Progenitor cell of endocrine pancreas (in vitro differentiated cells): ENCODE results near the gene VMP1. TPM values are rescaled to one million over a fixed set of nuclear protein-coding genes. Genes with fewer than 3 reads are reported as not detected.

Experiments
- DNase-seq: peaks from one replicate; pipeline ENCODE4 v3.0.0; 2021; ENCODE audit warnings: low spot score; ENCODE audit not compliant: unreplicated experiment
- H3K27ac Mint-ChIP-seq: 2 replicates; pipeline ENCODE4 v1.8.0; 2021; ENCODE audit warnings: mild to moderate bottlenecking, moderate library complexity, mixed read lengths
- H3K27me3 Mint-ChIP-seq: 2 replicates; pipeline ENCODE4 v1.8.0; 2021; ENCODE audit warnings: mixed read lengths
- H3K36me3 Mint-ChIP-seq: 2 replicates; pipeline ENCODE4 v1.8.0; 2022; ENCODE audit warnings: mixed read lengths; ENCODE audit not compliant: insufficient read depth
- H3K4me1 Mint-ChIP-seq: 2 replicates; pipeline ENCODE4 v1.8.0; 2021; ENCODE audit warnings: low read depth, mixed read lengths
- H3K4me3 Mint-ChIP-seq: 2 replicates; pipeline ENCODE4 v1.8.0; 2021; ENCODE audit warnings: low read depth, mild to moderate bottlenecking, moderate library complexity, mixed read lengths
- H3K9me3 Mint-ChIP-seq: 2 replicates; pipeline ENCODE4 v1.8.0; 2021; ENCODE audit warnings: low read depth, mixed read lengths
- long read RNA-seq: library from polyadenylated mRNA; unstranded; transcript quantifications from one replicate; pipeline ENCODE4 v2.0.0, GENCODE V29; 2020
- total RNA-seq: library from RNA; stranded (reverse); gene quantifications from 2 replicates; pipeline ENCODE4 v1.2.1, GENCODE V29; 2021
- TF ChIP-seq, protein P1 (sequence below): fragments of 200-600 bp; sonication (generic); IDR thresholded peaks from one replicate; pipeline ENCODE4 v1.5.0; 2021; ENCODE audit warnings: antibody characterized with exemption, mild to moderate bottlenecking; ENCODE audit not compliant: unreplicated experiment

VMP1 gene
- 162 and 177 TPM in 2 replicates for total RNA-seq
- long read RNA-seq, full-length matches to known transcripts: 417 of 482 reads
- long read RNA-seq, partial matches to known transcripts: 15 of 482 reads
- long read RNA-seq, other reads (novel, unspliced or antisense): 50 of 482 reads

DNA sequence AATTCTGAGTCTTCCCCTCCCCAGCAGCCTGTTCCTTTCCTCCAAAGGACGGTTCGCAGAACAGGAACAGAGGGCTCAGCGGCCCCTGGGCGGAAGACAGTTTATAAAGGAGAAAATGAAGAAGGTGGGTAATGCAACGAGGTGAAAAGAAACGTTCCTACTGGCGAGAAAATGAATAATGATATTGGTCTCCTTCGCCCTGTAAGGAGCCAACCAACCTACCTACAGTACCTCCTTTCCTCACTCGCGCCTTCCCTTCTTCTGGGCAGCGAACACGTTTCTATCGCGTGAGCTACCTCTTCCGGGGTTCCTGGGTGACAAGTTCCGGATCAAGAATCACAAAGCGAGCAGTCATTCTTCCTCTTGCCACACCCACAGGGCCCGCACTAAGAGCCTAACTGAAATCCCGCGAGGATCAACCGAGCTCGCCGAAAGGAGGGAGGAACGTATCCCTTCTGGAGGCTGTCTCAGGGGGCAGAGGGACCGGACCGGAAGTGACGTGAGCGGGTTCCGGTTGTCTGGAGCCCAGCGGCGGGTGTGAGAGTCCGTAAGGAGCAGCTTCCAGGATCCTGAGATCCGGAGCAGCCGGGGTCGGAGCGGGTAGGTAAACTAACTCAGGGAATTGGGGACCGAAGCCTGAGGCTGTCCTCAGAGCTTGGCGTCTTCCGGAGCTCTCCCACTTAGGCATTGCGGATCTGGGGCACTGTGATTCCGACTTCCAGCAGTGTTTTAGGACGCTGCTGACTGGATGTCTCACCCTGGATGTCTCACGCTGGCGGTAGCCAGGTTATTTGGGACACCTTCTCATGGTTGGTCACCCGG lies at the start of gene VMP1, which contains the start of gene PTRH2:
Gene VMP1 (plus strand): TSS at position 506 of the 822 bp plus-strand sequence. CDS start 23,793 bp downstream, outside the sequence.
Gene PTRH2 (minus strand): TSS at position 282 of the 822 bp plus-strand sequence. CDS start 9,452 bp downstream, outside the sequence.
- peak; percentile 93 for DNase-seq
- peak within 1 kb of the TSS; percentile 98 for H3K4me3 Mint-ChIP-seq
- H3K27me3 Mint-ChIP-seq: no peaks in the 10 kb centered on the region
- H3K36me3 Mint-ChIP-seq: peaks cover 4% of the 10 kb centered on the region
- TF ChIP-seq, protein P1, sequence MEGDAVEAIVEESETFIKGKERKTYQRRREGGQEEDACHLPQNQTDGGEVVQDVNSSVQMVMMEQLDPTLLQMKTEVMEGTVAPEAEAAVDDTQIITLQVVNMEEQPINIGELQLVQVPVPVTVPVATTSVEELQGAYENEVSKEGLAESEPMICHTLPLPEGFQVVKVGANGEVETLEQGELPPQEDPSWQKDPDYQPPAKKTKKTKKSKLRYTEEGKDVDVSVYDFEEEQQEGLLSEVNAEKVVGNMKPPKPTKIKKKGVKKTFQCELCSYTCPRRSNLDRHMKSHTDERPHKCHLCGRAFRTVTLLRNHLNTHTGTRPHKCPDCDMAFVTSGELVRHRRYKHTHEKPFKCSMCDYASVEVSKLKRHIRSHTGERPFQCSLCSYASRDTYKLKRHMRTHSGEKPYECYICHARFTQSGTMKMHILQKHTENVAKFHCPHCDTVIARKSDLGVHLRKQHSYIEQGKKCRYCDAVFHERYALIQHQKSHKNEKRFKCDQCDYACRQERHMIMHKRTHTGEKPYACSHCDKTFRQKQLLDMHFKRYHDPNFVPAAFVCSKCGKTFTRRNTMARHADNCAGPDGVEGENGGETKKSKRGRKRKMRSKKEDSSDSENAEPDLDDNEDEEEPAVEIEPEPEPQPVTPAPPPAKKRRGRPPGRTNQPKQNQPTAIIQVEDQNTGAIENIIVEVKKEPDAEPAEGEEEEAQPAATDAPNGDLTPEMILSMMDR: no peak
- peak within 1 kb of the TSS; percentile 99 for H3K27ac Mint-ChIP-seq
- peaks cover 32% of the 10 kb centered on the region for H3K4me1 Mint-ChIP-seq
- H3K9me3 Mint-ChIP-seq: no peaks in the 10 kb centered on the region

DNA sequence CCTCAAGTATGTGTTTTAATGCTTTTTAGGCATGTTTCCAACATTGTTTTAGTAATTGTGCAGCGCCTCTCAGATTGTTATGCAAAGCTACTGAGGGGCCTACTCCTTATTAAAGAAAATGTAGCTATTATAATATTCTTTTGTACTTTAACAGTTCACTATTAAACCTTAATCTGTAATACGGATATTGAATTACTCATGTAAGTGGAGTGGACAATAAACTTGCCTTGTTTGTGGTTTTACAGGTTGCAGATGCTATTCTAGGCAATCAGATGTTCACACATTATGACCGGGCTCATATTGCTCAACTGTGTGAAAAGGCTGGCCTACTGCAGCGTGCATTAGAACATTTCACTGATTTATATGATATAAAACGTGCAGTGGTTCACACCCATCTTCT lies 41.2 kb upstream of the VMP1 start:
- peaks cover 12% of the 10 kb centered on the region for H3K36me3 Mint-ChIP-seq
- H3K4me1 Mint-ChIP-seq: peaks cover 1% of the 10 kb centered on the region
- no peak overlapping the region for H3K27ac Mint-ChIP-seq

DNA sequence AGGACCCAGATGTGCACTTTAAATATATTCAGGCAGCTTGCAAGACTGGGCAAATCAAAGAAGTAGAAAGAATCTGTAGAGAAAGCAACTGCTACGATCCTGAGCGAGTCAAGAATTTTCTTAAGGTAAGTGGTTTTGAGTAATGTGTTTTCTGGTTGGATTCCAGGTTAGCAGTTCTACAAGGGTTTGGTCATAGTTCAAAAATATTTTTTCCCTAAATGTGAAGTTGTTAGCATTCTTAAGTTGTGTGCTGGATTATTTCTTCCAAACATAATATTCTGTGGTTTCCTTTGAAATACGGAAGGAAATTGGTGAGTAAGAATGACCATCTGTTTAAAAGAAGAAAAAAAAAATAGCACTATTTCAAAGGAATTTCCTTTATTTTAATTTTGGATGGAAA lies 38.6 kb upstream of the VMP1 start:
- Mint-ChIP-seq H3K4me1 (peaks cover 1% of the 10 kb centered on the region), H3K27ac (no peak overlapping the region), H3K36me3 (peaks cover 9% of the 10 kb centered on the region), H3K9me3 (no peaks in the 10 kb centered on the region), H3K27me3 (no peaks in the 10 kb centered on the region), H3K4me3 (no peak overlapping the region)
- TF ChIP-seq, protein P1: no peak
- DNase-seq: no peak

More for the DNA sequence above, 41.2 kb upstream of the VMP1 start:
- TF ChIP-seq, protein P1: no peak
- Mint-ChIP-seq H3K27me3 (no peaks in the 10 kb centered on the region), H3K4me3 (no peak overlapping the region), H3K9me3 (no peaks in the 10 kb centered on the region)
- no peak for DNase-seq

DNA sequence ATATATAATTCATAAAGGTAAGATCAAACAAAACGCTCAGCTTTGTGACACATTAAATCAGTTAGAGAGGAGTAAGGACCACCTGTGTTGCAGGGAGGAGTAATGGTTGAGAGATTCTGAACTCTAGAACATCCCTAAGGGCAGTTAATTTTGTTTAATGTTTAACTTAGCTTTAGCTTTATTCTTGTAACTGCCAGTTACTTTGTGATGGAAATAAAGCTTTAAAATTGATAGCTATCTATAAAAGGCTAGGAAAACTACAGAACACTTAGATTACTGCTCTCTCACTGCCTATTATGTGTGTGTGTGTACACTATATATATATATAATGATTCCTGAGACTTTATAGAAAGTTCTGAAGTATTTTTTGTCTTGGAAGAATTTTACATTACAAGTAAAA lies 38.0 kb upstream of the VMP1 start:
- H3K9me3 Mint-ChIP-seq: no peaks in the 10 kb centered on the region
- H3K4me1 Mint-ChIP-seq: peaks cover 1% of the 10 kb centered on the region
- no peaks in the 10 kb centered on the region for H3K27me3 Mint-ChIP-seq
- DNase-seq: no peak
- H3K4me3 Mint-ChIP-seq: no peak overlapping the region
- H3K27ac Mint-ChIP-seq: no peak overlapping the region
- TF ChIP-seq, protein P1: no peak
- H3K36me3 Mint-ChIP-seq: peaks cover 9% of the 10 kb centered on the region

DNA sequence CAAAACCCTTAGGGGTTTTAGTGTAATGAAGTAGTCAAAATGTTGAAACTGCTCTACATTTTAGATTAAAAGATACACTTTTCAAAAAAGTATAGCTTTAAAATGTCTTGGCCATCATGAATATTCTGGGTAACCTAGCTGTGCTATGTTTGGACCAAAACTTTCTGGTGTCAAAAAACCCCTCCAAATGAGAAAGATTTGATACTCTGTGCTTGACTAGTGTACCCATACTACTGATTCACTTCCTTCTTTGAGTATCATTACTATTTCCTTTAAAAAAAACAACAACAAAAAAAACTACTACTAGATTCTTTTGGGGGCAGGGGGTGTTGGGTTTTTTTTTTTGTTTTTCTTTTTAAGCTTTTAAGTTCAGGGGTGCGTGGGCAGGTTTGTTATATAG lies 37.5 kb upstream of the VMP1 start:
- TF ChIP-seq, protein P1: no peak
- DNase-seq: no peak
- Mint-ChIP-seq H3K36me3 (peaks cover 7% of the 10 kb centered on the region), H3K27me3 (no peaks in the 10 kb centered on the region), H3K9me3 (no peaks in the 10 kb centered on the region), H3K27ac (peak overlapping the region; percentile 61), H3K4me3 (no peak overlapping the region), H3K4me1 (peaks cover 1% of the 10 kb centered on the region)
